Progenitor cell of endocrine pancreas (in vitro differentiated cells): ENCODE results near the gene CITED1. TPM values are rescaled to one million over a fixed set of nuclear protein-coding genes. Genes with fewer than 3 reads are reported as not detected.

Experiments
- DNase-seq: peaks from one replicate; pipeline ENCODE4 v3.0.0; 2021; ENCODE audit warnings: low spot score; ENCODE audit not compliant: unreplicated experiment
- H3K27ac Mint-ChIP-seq: 2 replicates; pipeline ENCODE4 v1.8.0; 2021; ENCODE audit warnings: mild to moderate bottlenecking, moderate library complexity, mixed read lengths
- H3K27me3 Mint-ChIP-seq: 2 replicates; pipeline ENCODE4 v1.8.0; 2021; ENCODE audit warnings: mixed read lengths
- H3K36me3 Mint-ChIP-seq: 2 replicates; pipeline ENCODE4 v1.8.0; 2022; ENCODE audit warnings: mixed read lengths; ENCODE audit not compliant: insufficient read depth
- H3K4me1 Mint-ChIP-seq: 2 replicates; pipeline ENCODE4 v1.8.0; 2021; ENCODE audit warnings: low read depth, mixed read lengths
- H3K4me3 Mint-ChIP-seq: 2 replicates; pipeline ENCODE4 v1.8.0; 2021; ENCODE audit warnings: low read depth, mild to moderate bottlenecking, moderate library complexity, mixed read lengths
- H3K9me3 Mint-ChIP-seq: 2 replicates; pipeline ENCODE4 v1.8.0; 2021; ENCODE audit warnings: low read depth, mixed read lengths
- total RNA-seq: library from RNA; stranded (reverse); gene quantifications from 2 replicates; pipeline ENCODE4 v1.2.1, GENCODE V29; 2021
- TF ChIP-seq, protein P1 (sequence below): fragments of 200-600 bp; sonication (generic); IDR thresholded peaks from one replicate; pipeline ENCODE4 v1.5.0; 2021; ENCODE audit warnings: antibody characterized with exemption, mild to moderate bottlenecking; ENCODE audit not compliant: unreplicated experiment

CITED1 gene
- total RNA-seq, 1 donor from 2014 or later, result 2.0 TPM

DNA sequence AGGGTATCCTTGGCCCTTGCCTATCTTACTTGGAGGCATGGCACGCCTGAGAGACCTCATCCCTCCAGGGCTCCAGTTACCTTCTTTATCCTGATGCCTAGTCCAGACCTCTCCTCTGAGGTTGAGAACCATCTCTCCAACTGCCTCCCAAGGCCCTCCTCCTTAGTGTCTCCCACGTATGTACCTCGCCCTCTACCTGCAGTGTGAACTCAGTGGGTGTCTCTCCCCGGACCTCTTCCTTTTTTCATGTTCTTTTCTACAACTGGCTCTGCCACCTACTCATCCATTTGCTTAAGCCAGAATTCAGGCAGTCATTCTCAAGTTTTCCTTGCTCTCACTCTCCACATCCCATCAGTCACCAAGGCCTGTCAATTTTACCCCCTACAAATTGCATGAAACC lies 45.3 kb downstream of the CITED1 start:
- Mint-ChIP-seq H3K9me3 (peaks cover 13% of the 10 kb centered on the region), H3K36me3 (peaks cover 5% of the 10 kb centered on the region), H3K4me1 (peaks cover 10% of the 10 kb centered on the region), H3K27me3 (peaks cover 17% of the 10 kb centered on the region), H3K4me3 (no peak overlapping the region), H3K27ac (no peak overlapping the region)
- no peak for DNase-seq
- TF ChIP-seq, protein P1, sequence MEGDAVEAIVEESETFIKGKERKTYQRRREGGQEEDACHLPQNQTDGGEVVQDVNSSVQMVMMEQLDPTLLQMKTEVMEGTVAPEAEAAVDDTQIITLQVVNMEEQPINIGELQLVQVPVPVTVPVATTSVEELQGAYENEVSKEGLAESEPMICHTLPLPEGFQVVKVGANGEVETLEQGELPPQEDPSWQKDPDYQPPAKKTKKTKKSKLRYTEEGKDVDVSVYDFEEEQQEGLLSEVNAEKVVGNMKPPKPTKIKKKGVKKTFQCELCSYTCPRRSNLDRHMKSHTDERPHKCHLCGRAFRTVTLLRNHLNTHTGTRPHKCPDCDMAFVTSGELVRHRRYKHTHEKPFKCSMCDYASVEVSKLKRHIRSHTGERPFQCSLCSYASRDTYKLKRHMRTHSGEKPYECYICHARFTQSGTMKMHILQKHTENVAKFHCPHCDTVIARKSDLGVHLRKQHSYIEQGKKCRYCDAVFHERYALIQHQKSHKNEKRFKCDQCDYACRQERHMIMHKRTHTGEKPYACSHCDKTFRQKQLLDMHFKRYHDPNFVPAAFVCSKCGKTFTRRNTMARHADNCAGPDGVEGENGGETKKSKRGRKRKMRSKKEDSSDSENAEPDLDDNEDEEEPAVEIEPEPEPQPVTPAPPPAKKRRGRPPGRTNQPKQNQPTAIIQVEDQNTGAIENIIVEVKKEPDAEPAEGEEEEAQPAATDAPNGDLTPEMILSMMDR, result no peak

DNA sequence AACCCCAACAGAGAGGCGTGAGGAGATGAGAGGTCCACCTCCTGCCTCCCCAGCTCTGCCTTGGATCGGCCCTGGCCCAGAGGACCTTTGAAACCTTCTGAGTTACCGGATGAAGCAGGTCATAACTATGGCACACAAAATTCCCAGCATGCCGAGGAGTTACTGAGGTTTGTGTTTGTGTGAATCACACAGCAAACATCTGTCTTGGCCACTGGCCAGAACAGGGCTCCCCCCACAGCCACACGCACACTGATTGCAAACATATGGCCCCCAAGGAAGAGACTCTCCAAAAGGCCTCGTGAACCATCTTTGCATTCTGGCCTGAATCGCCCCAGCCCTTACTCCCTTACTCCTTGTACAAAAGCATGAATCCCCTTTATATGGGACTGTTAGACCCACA lies 47.5 kb downstream of the CITED1 start:
- no peak for DNase-seq
- Mint-ChIP-seq H3K4me3 (no peak overlapping the region), H3K9me3 (peaks cover 18% of the 10 kb centered on the region), H3K27ac (no peak overlapping the region), H3K36me3 (peaks cover 2% of the 10 kb centered on the region), H3K4me1 (peaks cover 10% of the 10 kb centered on the region), H3K27me3 (peaks cover 27% of the 10 kb centered on the region)
- TF ChIP-seq, protein P1, result no peak

DNA sequence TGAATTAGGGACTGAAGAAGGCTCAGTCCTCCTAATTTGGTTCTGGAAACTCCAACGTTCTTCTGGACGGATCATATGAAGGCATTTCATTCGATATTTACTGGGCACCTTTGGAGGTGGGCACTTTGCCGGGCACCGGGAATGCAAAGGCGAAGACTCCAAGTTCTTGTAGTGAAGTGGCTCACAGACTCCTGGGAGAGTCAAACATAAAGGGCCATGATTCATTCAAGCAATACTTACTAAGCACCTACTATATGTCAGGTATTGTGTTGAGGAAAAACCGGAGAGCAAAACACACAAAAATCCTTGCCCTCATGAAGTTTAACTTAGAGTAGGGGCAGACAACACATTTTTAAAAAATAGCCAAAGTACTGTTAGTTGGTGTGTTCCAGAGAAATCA lies 49.9 kb downstream of the CITED1 start:
- DNase-seq, result no peak
- TF ChIP-seq, protein P1, result no peak
- H3K4me3 Mint-ChIP-seq, result peak overlapping the region; percentile 39
- H3K4me1 Mint-ChIP-seq, result peaks cover 2% of the 10 kb centered on the region
- H3K27ac Mint-ChIP-seq, result no peak overlapping the region
- peaks cover 18% of the 10 kb centered on the region for H3K9me3 Mint-ChIP-seq
- H3K36me3 Mint-ChIP-seq, result peaks cover 4% of the 10 kb centered on the region
- peaks cover 27% of the 10 kb centered on the region for H3K27me3 Mint-ChIP-seq

DNA sequence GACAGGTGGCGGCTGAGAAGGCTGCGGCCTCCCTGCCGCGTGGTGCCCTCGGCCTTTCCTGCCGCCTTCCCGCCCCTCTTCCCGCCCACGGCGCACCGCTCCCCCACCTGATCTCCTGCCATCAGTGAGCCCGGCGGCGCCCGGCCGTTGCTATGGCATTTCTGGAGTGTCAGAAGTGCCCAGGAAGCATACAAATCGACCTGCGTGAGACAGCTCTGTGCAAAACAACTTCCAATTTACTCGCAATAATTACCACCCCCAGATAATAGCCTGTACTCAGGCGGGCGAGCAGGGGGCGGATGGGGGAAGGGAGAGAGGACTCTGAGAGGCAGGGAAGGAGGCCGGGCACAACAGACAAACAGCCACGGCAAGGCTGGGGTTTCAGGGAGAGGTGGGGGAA lies 50.3 kb downstream of the CITED1 start:
- TF ChIP-seq, protein P1, result no peak
- no peak overlapping the region for H3K27ac Mint-ChIP-seq
- peaks cover 27% of the 10 kb centered on the region for H3K27me3 Mint-ChIP-seq
- peak overlapping the region; percentile 39 for H3K4me3 Mint-ChIP-seq
- peak; percentile 16 for DNase-seq
- H3K9me3 Mint-ChIP-seq, result peaks cover 18% of the 10 kb centered on the region
- H3K36me3 Mint-ChIP-seq, result peaks cover 4% of the 10 kb centered on the region
- peaks cover 2% of the 10 kb centered on the region for H3K4me1 Mint-ChIP-seq

DNA sequence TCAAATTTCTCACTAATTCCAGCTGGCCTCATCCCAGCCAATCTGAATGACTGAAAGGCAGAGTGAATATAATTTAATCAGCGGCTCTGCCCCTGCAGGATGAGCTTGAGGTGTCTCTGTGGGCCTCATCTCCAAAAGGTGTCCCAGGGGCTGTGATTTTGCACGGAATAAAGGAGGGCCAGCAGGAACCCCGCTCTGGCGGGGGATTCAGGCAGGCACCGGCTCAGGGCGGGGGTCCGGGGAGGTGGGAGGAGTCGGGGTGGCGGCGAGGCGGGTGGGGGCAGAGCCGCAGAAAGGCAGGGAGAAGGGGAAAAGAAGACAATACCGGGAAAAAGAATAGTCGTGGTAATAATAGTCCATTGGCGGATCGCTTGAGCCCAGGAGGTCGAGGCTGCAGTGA lies 50.9 kb downstream of the CITED1 start:
- TF ChIP-seq, protein P1, result no peak
- Mint-ChIP-seq H3K9me3 (peaks cover 18% of the 10 kb centered on the region), H3K27ac (no peak overlapping the region), H3K4me1 (peaks cover 2% of the 10 kb centered on the region), H3K36me3 (peaks cover 4% of the 10 kb centered on the region), H3K4me3 (no peak overlapping the region), H3K27me3 (peaks cover 27% of the 10 kb centered on the region)
- no peak for DNase-seq
